Esophagus squamous epithelium (tissue), 4 donors: Measurements from ENCODE around the gene GJB4.

Experiments
- POLR2A ChIP-seq, 4 donors: fragments of 450-650 bp; IDR thresholded peaks; one replicate each; pipeline ENCODE4 v1.6.1; 2017; ENCODE audit warnings: antibody characterized with exemption in 4 of 4, mild to moderate bottlenecking in 4 of 4, moderate library complexity in 3 of 4
- TF ChIP-seq, protein P1 (sequence below), 6 experiments: fragments of 450-650 bp in 4 of 6; fragments of 200-600 bp in 2 of 6; sonication (generic) in 2 of 6; IDR thresholded peaks; one replicate each; pipeline ENCODE4 v1.5.1; 2016 to 2019; ENCODE audit warnings: antibody characterized with exemption in 6 of 6, mild to moderate bottlenecking in 4 of 6, moderate library complexity in 4 of 6

GRCh38 chr1:34794790-34795180 lies 35.2 kb downstream of the GJB4 start:
- TF ChIP-seq, protein P1, sequence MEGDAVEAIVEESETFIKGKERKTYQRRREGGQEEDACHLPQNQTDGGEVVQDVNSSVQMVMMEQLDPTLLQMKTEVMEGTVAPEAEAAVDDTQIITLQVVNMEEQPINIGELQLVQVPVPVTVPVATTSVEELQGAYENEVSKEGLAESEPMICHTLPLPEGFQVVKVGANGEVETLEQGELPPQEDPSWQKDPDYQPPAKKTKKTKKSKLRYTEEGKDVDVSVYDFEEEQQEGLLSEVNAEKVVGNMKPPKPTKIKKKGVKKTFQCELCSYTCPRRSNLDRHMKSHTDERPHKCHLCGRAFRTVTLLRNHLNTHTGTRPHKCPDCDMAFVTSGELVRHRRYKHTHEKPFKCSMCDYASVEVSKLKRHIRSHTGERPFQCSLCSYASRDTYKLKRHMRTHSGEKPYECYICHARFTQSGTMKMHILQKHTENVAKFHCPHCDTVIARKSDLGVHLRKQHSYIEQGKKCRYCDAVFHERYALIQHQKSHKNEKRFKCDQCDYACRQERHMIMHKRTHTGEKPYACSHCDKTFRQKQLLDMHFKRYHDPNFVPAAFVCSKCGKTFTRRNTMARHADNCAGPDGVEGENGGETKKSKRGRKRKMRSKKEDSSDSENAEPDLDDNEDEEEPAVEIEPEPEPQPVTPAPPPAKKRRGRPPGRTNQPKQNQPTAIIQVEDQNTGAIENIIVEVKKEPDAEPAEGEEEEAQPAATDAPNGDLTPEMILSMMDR (IDR thresholded peaks at IDR 0.05): no peak
- TF ChIP-seq POLR2A (IDR thresholded peaks at IDR 0.05): no peak
